K562 (cell line): ENCODE data around the gene GADD45GIP1. TPM values are rescaled to one million over a fixed set of nuclear protein-coding genes. Genes with fewer than 3 reads are reported as not detected.

Experiments used
- BRD4 ChIP-seq: fragments of 200-600 bp; sonication (generic); IDR thresholded peaks from 2 replicates; pipeline ENCODE4 v1.6.1; 2017; ENCODE audit warnings: inconsistent platforms
- CBX1 ChIP-seq: sonication (generic); IDR thresholded peaks from 2 replicates; pipeline ENCODE4 v1.6.1; 2016; ENCODE audit warnings: antibody characterized with exemption, low read depth, mild to moderate bottlenecking
- EWSR1 ChIP-seq: fragments of 450-650 bp; IDR thresholded peaks from 2 replicates; pipeline ENCODE4 v1.6.1; 2018; ENCODE audit warnings: borderline replicate concordance, mild to moderate bottlenecking, low read depth, moderate library complexity; ENCODE audit not compliant: partially characterized antibody
- KLF10 ChIP-seq: fragments of 250-450 bp; sonication (Bioruptor Pico); IDR thresholded peaks from 2 replicates; pipeline ENCODE4 v1.6.1; 2021; ENCODE audit warnings: matching md5 sums
- MBD2 ChIP-seq: sonication (generic); IDR thresholded peaks from 2 replicates; pipeline ENCODE4 v1.6.1; 2016; ENCODE audit warnings: low read depth, borderline replicate concordance
- MXI1 ChIP-seq: IDR thresholded peaks from 2 replicates; pipeline ENCODE4 v1.6.1; 2011; ENCODE audit warnings: low read depth, mild to moderate bottlenecking, improper control_type of control experiment, low read length
- NR1H2 ChIP-seq: sonication (generic); formaldehyde crosslinking; IDR thresholded peaks from 2 replicates; pipeline ENCODE4 v1.4.0; 2020; ENCODE audit warnings: mild to moderate bottlenecking, missing genetic modification reagents
- PML ChIP-seq: IDR thresholded peaks from 2 replicates; pipeline ENCODE4 v1.6.1; 2012; ENCODE audit warnings: low read length, inconsistent platforms
- POLR2A ChIP-seq: fragments of 450-650 bp; conservative IDR thresholded peaks from 2 replicates; pipeline ENCODE4 v1.6.1; 2016
- PTRF ChIP-seq: fragments of 450-650 bp; IDR thresholded peaks from 2 replicates; pipeline ENCODE4 v1.6.1; 2016; ENCODE audit warnings: mild to moderate bottlenecking, missing genetic modification characterization, missing compliant biosample characterization
- SFPQ ChIP-seq: fragments of 200-400 bp; formaldehyde crosslinking; IDR thresholded peaks from 2 replicates; pipeline ENCODE4 v1.6.1; 2017; ENCODE audit warnings: mild to moderate bottlenecking, low read depth, low read length, moderate library complexity
- SNRNP70 ChIP-seq: fragments of 200-400 bp; formaldehyde crosslinking; optimal IDR thresholded peaks from 2 replicates; pipeline ENCODE3; 2017; ENCODE audit warnings: low read depth, low read length
- TGIF2 ChIP-seq: sonication (generic); formaldehyde crosslinking; IDR thresholded peaks from 2 replicates; pipeline ENCODE4 v1.8.1; 2022; ENCODE audit warnings: mild to moderate bottlenecking, missing genetic modification reagents, moderate library complexity
- TSHZ1 ChIP-seq: fragments of 250-450 bp; sonication (Bioruptor Pico); IDR thresholded peaks from 2 replicates; pipeline ENCODE4 v1.4.0; 2020; ENCODE audit warnings: mild to moderate bottlenecking, moderate library complexity
- ZNF41 ChIP-seq: fragments of 250-450 bp; sonication (Bioruptor Pico); conservative IDR thresholded peaks from 2 replicates; pipeline ENCODE4 v1.4.0; 2020; ENCODE audit warnings: mild to moderate bottlenecking
- ZNF436 ChIP-seq: fragments of 250-450, 450-650 bp; sonication (Bioruptor Pico); formaldehyde crosslinking; IDR thresholded peaks from 2 replicates; pipeline ENCODE4 v1.7.0; 2020; ENCODE audit warnings: mild to moderate bottlenecking
- polyA plus RNA-seq, 8 experiments: library from polyadenylated mRNA; depleted of rRNA in 4 of 8; stranded (reverse) in 5 of 8; unstranded in 3 of 8; fragments of >200 nt; fragmentation: Nextera tagmentation in 2 of 8; fragmentation: Illumina TruSeq in 1 of 8; extraction: Ambion mirVana in 2 of 8; extraction: Trizol in 1 of 8; gene quantifications; 2 replicates each; pipeline versions ENCODE4 v1.2.1 to v1.2.3, GENCODE V29; 2011 to 2014; ENCODE audit warnings: inconsistent platforms in 1 of 8, missing spikeins in 1 of 8
- total RNA-seq, 7 experiments: library from RNA; depleted of rRNA in 6 of 7; stranded (reverse); fragments of >200 nt in 6 of 7; fragmentation: Illumina TruSeq in 2 of 7; extraction: Trizol in 2 of 7; gene quantifications; 2 replicates each; pipeline versions ENCODE4 v1.2.1 to v1.2.3, GENCODE V29; 2011 to 2021; ENCODE audit warnings: low replicate concordance in 1 of 7
- TF ChIP-seq, protein P1 (sequence below): sonication (generic); formaldehyde crosslinking; IDR thresholded peaks from 2 replicates; pipeline ENCODE4 v1.8.0; 2022; ENCODE audit warnings: mild to moderate bottlenecking, missing genetic modification reagents
- TF ChIP-seq, protein P2 (sequence below): sonication (generic); formaldehyde crosslinking; IDR thresholded peaks from 2 replicates; pipeline ENCODE4 v1.8.0; 2022; ENCODE audit warnings: mild to moderate bottlenecking, missing genetic modification reagents

Gene GADD45GIP1
- total and polyA plus RNA-seq, 9 of the 15 experiments (the other 6 are each of a cell fraction or from before 2014, with no cell fraction given) = 5.1 to 161 (median 29.2) TPM

DNA sequence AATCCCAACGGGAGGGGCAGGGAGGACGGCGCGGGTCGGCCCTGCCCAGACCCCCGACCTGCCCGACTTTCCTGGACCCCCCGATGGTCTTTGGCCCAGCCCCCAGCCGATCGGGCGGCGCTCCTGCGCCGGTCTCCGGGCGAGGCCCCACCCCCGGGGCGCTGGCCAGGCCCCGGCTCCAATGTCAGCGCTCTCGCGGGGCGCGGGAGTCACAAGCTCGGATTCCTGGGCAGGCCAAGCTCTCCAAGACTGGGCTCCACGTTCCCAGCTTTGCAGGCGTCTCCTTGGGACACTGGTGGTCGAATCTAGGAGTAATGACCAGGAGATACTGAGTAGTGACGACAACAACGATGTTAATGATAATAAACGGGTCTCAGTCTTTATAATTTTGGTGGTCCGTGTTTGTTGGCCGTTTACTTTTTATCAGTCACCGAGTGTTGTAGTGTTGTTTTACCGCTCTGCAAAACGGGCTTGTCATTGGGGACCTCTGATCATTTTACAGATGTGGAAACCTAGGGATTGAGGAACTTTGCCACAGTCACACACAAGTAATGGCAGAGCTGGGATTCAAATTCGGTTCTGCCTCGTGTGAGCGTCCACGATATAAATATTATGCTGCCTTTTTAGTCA lies 10.8 kb downstream of the GADD45GIP1 start (continued):
- TF ChIP-seq TSHZ1 (CRISPR knock-in tag) (no peak), POLR2A (peak; percentile 63; the same call in 1 of the 2 replicates), MBD2 (no peak), SFPQ (no peak), KLF10 (CRISPR knock-in tag) (no peak), ZNF41 (CRISPR knock-in tag) (no peak), EWSR1 (no peak), MXI1 (no peak), SNRNP70 (no peak), PTRF (no peak), ZNF436 (CRISPR knock-in tag) (no peak), BRD4 (no peak), NR1H2 (CRISPR knock-in tag) (no peak), TGIF2 (no peak), CBX1 (0 out of 2 replicates have a peak, but pooled peaks have one; percentile 9), PML (0 out of 2 replicates have a peak, but pooled peaks have one; percentile 33)
- TF ChIP-seq, protein P1, sequence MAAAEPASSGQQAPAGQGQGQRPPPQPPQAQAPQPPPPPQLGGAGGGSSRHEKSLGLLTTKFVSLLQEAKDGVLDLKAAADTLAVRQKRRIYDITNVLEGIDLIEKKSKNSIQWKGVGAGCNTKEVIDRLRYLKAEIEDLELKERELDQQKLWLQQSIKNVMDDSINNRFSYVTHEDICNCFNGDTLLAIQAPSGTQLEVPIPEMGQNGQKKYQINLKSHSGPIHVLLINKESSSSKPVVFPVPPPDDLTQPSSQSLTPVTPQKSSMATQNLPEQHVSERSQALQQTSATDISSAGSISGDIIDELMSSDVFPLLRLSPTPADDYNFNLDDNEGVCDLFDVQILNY = no peak
- TF ChIP-seq, protein P2, sequence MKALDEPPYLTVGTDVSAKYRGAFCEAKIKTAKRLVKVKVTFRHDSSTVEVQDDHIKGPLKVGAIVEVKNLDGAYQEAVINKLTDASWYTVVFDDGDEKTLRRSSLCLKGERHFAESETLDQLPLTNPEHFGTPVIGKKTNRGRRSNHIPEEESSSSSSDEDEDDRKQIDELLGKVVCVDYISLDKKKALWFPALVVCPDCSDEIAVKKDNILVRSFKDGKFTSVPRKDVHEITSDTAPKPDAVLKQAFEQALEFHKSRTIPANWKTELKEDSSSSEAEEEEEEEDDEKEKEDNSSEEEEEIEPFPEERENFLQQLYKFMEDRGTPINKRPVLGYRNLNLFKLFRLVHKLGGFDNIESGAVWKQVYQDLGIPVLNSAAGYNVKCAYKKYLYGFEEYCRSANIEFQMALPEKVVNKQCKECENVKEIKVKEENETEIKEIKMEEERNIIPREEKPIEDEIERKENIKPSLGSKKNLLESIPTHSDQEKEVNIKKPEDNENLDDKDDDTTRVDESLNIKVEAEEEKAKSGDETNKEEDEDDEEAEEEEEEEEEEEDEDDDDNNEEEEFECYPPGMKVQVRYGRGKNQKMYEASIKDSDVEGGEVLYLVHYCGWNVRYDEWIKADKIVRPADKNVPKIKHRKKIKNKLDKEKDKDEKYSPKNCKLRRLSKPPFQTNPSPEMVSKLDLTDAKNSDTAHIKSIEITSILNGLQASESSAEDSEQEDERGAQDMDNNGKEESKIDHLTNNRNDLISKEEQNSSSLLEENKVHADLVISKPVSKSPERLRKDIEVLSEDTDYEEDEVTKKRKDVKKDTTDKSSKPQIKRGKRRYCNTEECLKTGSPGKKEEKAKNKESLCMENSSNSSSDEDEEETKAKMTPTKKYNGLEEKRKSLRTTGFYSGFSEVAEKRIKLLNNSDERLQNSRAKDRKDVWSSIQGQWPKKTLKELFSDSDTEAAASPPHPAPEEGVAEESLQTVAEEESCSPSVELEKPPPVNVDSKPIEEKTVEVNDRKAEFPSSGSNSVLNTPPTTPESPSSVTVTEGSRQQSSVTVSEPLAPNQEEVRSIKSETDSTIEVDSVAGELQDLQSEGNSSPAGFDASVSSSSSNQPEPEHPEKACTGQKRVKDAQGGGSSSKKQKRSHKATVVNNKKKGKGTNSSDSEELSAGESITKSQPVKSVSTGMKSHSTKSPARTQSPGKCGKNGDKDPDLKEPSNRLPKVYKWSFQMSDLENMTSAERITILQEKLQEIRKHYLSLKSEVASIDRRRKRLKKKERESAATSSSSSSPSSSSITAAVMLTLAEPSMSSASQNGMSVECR (CRISPR knock-in tag) = no peak; the same call in 1 of the 2 replicates
